Transverse colon (tissue), 3 donors: ENCODE results near the gene TMEM234.

Experiments
- CTCF ChIP-seq, 5 experiments: fragments of 200-600 bp in 3 of 5; fragments of 450-650 bp in 2 of 5; sonication (generic) in 3 of 5; IDR thresholded peaks; 1 replicate in 2 of 5; 2 replicates in 3 of 5; pipeline ENCODE4 v1.5.1; 2016 to 2017; ENCODE audit warnings: antibody characterized with exemption in 5 of 5, inconsistent platforms in 3 of 5, mild to moderate bottlenecking in 2 of 5, moderate library complexity in 1 of 5
- POLR2A ChIP-seq: fragments of 450-650 bp; IDR thresholded peaks from one replicate; pipeline ENCODE4 v1.6.1; 2016; ENCODE audit warnings: antibody characterized with exemption, mild to moderate bottlenecking, moderate library complexity

- TF ChIP-seq CTCF (IDR thresholded peaks at IDR 0.05) (no peak), POLR2A (no peak)
These were observed 41.1 kb downstream of the TMEM234 start for GRCh38 chr1:32181065-32181464.
